Activated CD8-positive, alpha-beta T cell treated with anti-CD3 and anti-CD28 coated beads for 36 hours (primary cell): ENCODE measurements around the gene FAM78B. TPM values are rescaled to one million over a fixed set of nuclear protein-coding genes. Genes with fewer than 3 reads are reported as not detected.

Experiments used
- ATAC-seq: fragments of 200-7000 bp; cut with Tn5 transposase; one replicate; pipeline ENCODE4 v1.10.0; 2021; ENCODE audit warnings: mild to moderate bottlenecking, moderate library complexity
- CTCF ChIA-PET: fragments of 350-600 bp; sonication (Branson Sonifier 250); formaldehyde crosslinking; loops from one replicate; lab custom pipeline; 2021; ENCODE audit warnings: antibody characterized with exemption; lab: Charles Lee
- POLR2A ChIA-PET: fragments of 350-600 bp; sonication (Branson Sonifier 250); formaldehyde crosslinking; loops from one replicate; lab custom pipeline; 2021; ENCODE audit warnings: antibody characterized with exemption; lab: Charles Lee
- DNase-seq: peaks from one replicate; pipeline ENCODE4 v3.0.0-alpha.2; 2020
- H3K27ac Mint-ChIP-seq: one replicate; pipeline ENCODE4 v1.8.0; 2021; ENCODE audit warnings: mild to moderate bottlenecking, mixed read lengths
- H3K27me3 Mint-ChIP-seq: one replicate; pipeline ENCODE4 v1.8.0; 2021; ENCODE audit warnings: mixed read lengths
- H3K36me3 Mint-ChIP-seq: one replicate; pipeline ENCODE4 v1.8.0; 2021; ENCODE audit warnings: low read depth, mixed read lengths
- H3K4me1 Mint-ChIP-seq: one replicate; pipeline ENCODE4 v1.8.0; 2021; ENCODE audit warnings: low read depth, mixed read lengths
- H3K4me3 Mint-ChIP-seq: one replicate; pipeline ENCODE4 v1.8.0; 2021; ENCODE audit warnings: mild to moderate bottlenecking, moderate library complexity, mixed read lengths
- H3K9me3 Mint-ChIP-seq: one replicate; pipeline ENCODE4 v1.8.0; 2021; ENCODE audit warnings: mixed read lengths
- intact Hi-C: fragments of 100-400 bp; cut with micrococcal nuclease; formaldehyde crosslinking; loops from one replicate; pipeline ENCODE4 v1.10.0; 2022
- total RNA-seq, 2 experiments: library from RNA; stranded (reverse); gene quantifications; one replicate each; pipeline ENCODE4 v1.2.3, GENCODE V29; 2021
- TF ChIP-seq, protein P1 (sequence below): fragments of 200-600 bp; IDR thresholded peaks from one replicate; pipeline ENCODE4 v1.8.0; 2022; ENCODE audit warnings: antibody characterized with exemption, mild to moderate bottlenecking

The FAM78B gene
- total RNA-seq, 2 experiments from 2014 or later, result 0.20 TPM; not detected in 1

GRCh38 chr1:166184012-166184411 is 17.2 kb upstream of the FAM78B start:
- CTCF ChIA-PET, result no interaction called here
- POLR2A ChIA-PET, result no interaction called here
- intact Hi-C loops, result no loop called here
- Mint-ChIP-seq H3K36me3 (no peaks in the 10 kb centered on the region), H3K4me3 (no peak overlapping the region), H3K27me3 (peaks cover 7% of the 10 kb centered on the region), H3K27ac (no peak overlapping the region), H3K9me3 (no peaks in the 10 kb centered on the region), H3K4me1 (no peaks in the 10 kb centered on the region)
- DNase-seq (no peak), ATAC-seq (no peak)
- TF ChIP-seq, protein P1, sequence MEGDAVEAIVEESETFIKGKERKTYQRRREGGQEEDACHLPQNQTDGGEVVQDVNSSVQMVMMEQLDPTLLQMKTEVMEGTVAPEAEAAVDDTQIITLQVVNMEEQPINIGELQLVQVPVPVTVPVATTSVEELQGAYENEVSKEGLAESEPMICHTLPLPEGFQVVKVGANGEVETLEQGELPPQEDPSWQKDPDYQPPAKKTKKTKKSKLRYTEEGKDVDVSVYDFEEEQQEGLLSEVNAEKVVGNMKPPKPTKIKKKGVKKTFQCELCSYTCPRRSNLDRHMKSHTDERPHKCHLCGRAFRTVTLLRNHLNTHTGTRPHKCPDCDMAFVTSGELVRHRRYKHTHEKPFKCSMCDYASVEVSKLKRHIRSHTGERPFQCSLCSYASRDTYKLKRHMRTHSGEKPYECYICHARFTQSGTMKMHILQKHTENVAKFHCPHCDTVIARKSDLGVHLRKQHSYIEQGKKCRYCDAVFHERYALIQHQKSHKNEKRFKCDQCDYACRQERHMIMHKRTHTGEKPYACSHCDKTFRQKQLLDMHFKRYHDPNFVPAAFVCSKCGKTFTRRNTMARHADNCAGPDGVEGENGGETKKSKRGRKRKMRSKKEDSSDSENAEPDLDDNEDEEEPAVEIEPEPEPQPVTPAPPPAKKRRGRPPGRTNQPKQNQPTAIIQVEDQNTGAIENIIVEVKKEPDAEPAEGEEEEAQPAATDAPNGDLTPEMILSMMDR, result no peak

- no peaks in the 10 kb centered on the region for H3K9me3 Mint-ChIP-seq
- ATAC-seq (no peak), DNase-seq (no peak)
- no peaks in the 10 kb centered on the region for H3K36me3 Mint-ChIP-seq
- H3K27ac Mint-ChIP-seq, result no peak overlapping the region
- intact Hi-C loops, result no loop called here
- CTCF ChIA-PET, result no interaction called here
- H3K4me3 Mint-ChIP-seq, result no peak overlapping the region
- peaks cover 14% of the 10 kb centered on the region for H3K27me3 Mint-ChIP-seq
- TF ChIP-seq, protein P1, result no peak
- no peaks in the 10 kb centered on the region for H3K4me1 Mint-ChIP-seq
- POLR2A ChIA-PET, result interaction anchor here (0.6 kb wide), 1 partner anchor 25 kb away, joined by 3 read pairs; no protein-coding TSS in a partner anchor
Measured at GRCh38 chr1:166182281-166182680, 15.5 kb upstream of the FAM78B start.

GRCh38 chr1:166176416-166176815 is 9.6 kb upstream of the FAM78B start:
- intact Hi-C loops, result no loop called here
- DNase-seq (no peak), ATAC-seq (peak; percentile 55)
- Mint-ChIP-seq H3K27me3 (peaks cover 13% of the 10 kb centered on the region), H3K4me3 (no peak overlapping the region), H3K4me1 (no peaks in the 10 kb centered on the region), H3K9me3 (no peaks in the 10 kb centered on the region), H3K36me3 (no peaks in the 10 kb centered on the region), H3K27ac (no peak overlapping the region)
- ChIA-PET CTCF (no interaction called here), POLR2A (no interaction called here)
- TF ChIP-seq, protein P1, result no peak

- Mint-ChIP-seq H3K4me3 (no peak overlapping the region), H3K27me3 (peaks cover 16% of the 10 kb centered on the region), H3K36me3 (no peaks in the 10 kb centered on the region), H3K27ac (no peak overlapping the region), H3K9me3 (no peaks in the 10 kb centered on the region), H3K4me1 (peaks cover 11% of the 10 kb centered on the region)
- intact Hi-C loops, result no loop called here
- DNase-seq, result no peak
- ATAC-seq, result no peak
- TF ChIP-seq, protein P1, result no peak
- ChIA-PET CTCF (no interaction called here), POLR2A (no interaction called here)
Measured at GRCh38 chr1:166175032-166175431, 8.2 kb upstream of the FAM78B start.

GRCh38 chr1:166174108-166174507 is 7.3 kb upstream of the FAM78B start:
- ChIA-PET CTCF (no interaction called here), POLR2A (no interaction called here)
- Mint-ChIP-seq H3K4me3 (no peak overlapping the region), H3K4me1 (peaks cover 13% of the 10 kb centered on the region), H3K9me3 (no peaks in the 10 kb centered on the region), H3K36me3 (no peaks in the 10 kb centered on the region), H3K27ac (no peak overlapping the region), H3K27me3 (peaks cover 18% of the 10 kb centered on the region)
- TF ChIP-seq, protein P1, result no peak
- DNase-seq (no peak), ATAC-seq (no peak)
- intact Hi-C loops, result no loop called here
